CD1c-positive myeloid dendritic cell (primary cell): ENCODE data around the gene PIN1.

Experiments used
- DNase-seq: peaks from one replicate; pipeline ENCODE4 v3.0.0-alpha.2; 2016; ENCODE audit errors: extremely low spot score

Gene PIN1

DNA sequence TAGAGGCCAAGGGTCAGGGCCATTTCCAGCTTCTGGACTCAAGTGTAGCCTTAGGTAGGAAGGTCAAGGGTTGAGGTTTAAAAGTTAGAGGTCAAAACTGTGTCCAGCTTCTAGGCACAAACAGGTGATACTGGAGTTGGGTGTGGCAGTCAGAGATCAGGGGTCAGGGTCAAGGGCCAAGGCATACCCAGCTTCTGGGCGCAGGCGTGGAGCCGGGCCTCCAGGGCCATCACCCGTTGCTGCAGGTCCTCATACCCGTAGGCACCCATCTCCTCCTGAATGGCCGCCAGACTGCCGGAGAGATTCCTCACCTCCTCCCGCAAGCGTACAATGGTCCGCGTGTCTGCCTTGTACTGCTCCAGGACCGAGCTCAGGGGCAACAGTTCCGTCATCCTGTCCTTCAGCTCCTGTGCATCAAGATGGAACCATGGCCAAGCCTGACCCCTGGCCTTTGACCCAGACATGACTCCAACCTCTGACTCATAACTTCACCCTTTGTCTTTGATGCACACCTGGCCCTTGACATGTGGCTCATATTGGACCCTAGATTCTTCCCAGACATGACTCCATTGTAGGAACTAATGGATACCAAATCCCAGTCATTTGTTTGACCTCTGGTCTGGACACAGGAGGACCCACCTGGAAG is 22.1 kb downstream of the PIN1 start:
- DNase-seq: no peak

DNA sequence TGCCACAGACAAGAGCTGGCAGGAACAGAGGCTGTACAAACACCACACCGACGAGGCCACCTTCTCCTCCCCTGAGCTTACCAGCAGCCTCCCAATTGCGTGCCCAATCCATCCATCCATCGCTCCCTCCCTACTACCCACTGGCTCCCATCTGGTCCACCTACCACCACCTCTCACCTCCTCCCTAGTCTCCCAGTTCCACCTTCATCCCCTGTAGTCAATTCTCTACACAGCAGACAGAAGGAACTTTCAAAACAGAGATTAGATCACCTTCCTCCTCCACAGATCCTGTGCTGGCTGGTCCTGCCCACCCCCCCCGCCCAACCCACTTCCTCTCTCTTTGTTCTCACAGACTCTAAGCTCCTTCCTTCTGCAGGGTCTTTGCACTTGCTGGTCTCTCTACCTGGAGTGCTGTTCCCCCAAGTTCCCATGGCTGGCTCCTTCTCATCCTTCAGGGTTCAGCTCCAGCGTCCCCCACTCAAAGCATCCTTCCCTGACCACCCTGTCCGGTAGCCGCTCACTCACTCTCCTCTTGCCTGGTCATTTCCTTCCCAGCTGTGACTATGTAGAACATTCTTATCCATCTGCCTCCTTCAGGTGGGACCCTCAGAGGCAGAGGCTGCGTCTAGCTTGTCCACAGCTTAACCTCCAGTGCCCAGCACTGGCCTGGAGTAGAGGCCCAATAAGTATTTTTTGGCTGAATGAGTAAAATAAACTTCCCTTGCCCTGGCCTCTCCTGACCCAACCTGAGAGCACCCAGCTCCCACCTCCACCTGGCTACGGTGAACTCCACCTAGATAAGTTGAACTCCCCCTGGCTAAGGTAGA is 23.0 kb downstream of the PIN1 start:
- DNase-seq: peak; percentile 11

DNA sequence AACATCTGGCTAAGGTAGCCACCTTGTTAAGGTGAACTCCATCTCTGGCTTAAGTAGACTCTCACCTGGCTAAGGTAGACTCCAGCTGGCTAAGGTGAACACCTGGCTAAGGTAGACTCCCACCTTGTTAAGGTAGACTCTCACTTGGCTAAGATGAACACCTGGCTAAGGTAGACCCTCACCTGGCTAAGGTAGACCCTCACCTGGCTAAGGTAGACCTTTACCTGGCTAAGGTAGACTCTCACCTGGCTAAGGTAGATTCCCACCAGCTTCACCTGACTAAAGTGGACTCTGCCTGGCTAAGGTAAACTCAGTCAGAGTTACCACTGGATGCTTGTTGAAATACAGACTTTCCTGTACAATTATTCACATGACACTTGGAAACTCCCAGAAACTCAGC is 23.6 kb downstream of the PIN1 start:
- DNase-seq: no peak

DNA sequence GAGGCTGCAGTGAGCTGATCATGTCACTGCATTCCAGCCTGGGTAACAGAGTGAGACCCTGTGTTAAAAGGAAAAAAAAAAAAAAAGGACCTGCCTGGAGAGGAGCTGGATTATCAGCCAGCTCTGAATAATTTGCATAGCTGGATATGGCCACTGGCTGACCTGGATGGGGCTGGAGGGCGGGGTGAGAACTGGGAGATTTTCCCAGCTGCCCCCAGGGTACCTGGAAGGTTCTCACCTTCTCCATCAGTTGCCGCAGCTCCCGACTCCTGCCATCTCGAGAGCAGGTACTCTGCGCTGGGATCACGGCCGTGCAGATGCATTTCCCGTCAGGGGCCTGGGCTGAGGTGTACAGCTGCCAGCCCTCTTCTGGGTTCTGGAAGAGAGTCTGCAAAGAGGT is 25.3 kb downstream of the PIN1 start:
- no peak for DNase-seq

DNA sequence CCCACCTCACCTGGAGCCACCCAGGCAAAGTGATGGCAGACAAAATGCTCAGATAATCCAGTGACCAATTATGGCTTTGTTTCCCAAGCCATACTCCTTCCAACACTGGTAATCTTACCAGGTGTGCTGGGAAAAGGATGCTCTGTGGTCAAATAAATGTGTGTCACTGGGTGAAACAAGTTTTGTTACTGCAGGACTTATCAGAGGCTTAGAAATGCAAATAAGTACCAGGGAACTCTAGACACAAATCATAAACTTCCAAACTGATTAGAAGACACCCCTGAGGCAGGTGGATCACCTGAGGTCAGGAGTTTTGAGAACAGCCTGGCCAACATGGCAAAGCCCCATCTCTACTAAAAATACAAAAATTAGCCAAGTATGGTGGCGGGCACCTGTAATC is 26.4 kb downstream of the PIN1 start:
- DNase-seq: no peak

DNA sequence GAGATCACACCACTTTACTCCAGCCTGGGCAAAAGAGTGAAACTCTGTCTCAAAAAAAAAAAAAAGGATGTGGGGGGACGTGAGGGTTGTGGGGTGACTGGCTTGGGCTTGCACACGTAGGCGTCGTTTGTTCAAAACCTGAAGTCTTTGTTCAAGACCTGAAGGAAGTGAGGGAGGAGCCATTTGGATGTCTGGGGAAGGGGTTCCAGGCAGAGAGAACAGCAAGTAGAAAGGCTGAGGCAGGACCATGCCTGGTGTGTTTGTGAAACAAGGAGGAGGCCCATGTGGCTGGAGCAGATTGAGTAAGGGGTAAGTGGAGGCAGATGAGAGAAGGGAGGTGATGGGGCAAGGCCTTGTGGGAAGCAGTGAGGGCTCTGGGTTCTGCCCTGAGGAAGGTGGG is 27.8 kb downstream of the PIN1 start:
- DNase-seq: no peak

DNA sequence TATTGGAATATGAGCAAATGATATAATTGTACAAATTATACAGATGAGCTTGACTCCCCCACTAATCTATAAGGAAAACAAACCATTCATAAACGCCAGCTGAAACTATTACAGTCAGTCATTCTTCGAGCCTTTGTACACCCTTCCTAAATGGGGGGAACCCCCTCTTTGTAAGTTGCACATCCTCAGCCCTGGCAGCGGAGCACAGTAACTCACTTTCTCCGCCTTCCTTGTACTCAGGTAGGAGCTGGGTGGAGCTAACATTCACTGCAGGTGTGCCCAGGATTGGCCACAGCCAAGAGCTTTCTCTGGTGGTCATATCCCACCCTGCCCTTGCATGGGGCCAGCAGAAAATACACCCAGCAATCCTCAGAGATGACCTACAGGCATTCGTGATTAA is 28.6 kb downstream of the PIN1 start:
- no peak for DNase-seq

DNA sequence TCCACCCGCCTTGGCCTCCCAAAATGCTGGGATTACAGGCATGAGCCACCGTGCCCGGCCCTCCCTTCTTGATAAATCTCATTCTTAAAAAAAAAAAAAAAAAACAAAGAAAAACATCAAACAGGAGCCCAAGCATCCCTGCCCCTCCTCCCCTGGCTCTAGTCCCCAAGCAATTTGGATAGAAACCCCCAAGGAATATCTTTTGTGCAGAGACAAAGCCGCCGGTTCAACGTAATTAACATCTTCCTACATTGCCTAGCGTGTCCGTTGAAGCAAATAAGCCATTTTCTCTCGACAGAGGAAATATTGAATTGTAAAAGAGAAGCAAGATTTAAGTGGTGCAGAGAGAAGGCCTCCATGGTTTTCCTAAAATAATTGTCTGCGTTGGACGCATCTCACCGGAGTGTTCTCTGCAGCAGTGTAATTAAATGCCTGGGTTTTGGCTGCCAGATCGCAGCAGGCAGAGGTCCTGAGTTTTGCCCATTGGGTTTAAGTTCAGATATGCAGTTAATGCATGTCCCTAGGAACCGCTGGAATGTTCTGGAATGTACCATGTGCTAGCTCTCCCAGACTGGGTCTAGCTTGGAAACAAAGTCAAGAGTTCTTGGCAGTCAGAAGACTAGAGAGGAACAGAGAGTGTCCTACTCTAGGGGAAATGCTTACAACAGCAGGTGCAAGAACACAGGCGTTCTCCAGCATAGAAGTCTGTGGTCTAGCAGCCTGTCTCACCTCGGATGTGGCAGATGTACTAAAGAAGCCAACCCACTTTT is 30.8 kb downstream of the PIN1 start:
- DNase-seq: peak; percentile 15

DNA sequence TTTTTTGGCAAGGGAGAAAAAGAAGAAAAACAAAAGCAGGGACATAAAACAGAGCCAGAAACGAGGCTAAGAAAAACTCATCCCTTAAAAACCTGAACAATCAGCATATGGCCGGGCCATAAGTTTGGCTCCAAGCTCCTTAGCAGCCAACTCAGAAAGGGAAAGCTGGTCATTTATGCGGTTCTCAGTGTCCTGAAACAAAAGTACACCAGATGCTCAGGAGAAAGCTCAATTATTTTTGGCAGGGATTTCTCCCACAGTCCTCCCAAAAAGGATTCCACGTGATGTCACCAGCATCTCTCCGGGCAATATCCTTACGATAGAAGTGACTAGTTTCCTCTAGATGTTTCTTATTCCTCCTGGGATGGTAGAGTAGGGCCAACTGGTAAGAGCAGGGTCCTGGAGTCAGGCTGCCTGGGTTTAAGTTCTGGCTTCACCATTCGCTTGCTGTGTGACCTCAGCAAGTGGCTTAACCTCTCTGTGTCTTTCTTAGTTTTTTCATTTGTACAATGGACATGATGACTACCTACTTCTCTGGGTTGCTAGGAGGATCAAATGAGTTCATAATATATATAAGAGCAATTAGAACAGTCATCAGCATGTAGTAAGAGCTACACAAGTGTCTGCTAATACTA is 34.0 kb downstream of the PIN1 start:
- DNase-seq: no peak

DNA sequence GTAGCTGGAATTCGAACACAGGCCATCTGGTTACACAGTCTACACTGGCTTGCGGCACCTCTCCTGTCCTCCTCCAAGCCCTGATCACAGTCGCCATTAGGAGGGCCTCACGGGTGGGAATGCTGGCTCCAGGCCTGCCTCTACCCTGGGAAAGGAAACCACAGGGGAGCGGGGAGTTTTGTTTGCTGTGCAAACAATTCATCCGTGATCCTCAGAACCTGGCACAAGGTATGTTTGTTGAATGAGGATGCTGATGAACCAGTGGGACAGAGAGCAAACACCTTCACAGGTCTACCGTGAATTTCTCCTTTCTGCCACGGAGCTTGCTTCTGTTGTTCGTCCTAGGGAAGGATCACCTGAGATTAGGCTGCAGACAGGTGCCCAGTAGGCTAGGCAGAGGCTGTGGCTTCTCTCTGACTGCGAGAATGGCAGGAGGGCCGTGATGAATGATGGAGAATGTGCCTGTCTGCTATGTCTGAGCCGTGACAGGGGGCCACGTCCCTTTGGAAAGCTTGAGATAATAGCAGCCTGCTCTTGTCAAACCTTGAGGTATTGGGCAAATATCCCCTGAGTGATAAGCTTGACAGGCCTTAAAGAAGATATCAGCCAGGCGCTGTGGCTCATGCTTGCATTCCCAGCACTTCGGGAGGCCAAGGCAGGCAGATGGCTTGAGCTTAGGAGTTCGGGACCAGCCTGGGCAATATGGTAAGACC is 36.7 kb downstream of the PIN1 start:
- no peak for DNase-seq

DNA sequence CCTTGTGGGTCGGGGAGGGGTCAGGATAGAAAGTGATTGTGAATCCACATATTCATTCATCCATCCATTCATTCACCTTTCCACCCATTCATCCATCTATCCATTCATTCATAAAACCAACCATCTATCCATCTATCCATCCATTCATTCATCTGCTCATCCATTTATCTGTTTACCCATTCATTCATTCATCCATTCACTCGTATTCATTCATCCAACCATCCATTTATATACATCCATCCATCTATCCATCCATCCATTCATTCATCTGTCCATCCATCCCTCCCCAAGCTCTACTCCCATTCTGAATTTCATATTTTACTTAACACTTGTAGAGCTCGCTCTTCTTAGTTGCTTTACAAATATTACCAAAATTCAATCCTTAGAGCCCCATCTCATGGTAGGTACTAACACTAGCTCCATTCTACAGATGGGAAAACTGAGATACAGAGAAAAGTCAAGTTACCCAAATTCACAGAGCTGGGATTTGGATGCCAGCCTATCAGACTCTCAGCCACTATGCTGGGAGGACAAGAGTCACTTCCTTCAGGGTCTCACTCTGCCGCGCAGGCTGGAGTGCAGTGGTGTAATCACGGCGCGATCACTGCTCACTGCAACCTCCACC is 37.6 kb downstream of the PIN1 start:
- DNase-seq: no peak

DNA sequence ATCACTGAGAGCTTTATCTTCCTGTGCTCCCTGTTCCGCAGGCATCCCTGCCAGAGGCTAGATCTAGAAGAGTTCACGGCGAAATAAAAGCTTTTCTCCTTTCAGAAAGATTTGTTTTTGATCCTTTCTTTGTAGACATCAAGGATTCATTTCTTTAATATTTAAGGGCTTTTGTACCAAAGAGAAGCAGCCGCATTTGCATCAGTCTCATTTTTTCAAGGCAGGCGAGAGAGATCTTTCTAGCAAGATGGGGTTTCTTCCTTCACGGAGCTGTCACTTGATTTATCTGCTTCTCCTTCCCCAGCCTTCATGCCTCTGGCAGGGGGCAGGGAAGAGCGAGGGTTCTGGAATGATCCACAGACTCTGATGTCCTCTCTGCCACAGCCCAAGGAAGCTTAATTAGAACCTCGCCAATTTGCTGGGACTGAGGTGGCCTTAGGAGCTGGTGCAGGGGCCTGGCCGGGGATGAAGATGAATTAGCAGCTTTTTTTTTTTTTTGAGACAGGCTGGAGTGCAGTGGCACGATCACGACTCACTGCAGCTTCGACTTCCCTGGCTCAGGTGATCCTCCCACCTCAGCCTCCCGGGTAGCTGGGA is 40.0 kb downstream of the PIN1 start:
- no peak for DNase-seq

DNA sequence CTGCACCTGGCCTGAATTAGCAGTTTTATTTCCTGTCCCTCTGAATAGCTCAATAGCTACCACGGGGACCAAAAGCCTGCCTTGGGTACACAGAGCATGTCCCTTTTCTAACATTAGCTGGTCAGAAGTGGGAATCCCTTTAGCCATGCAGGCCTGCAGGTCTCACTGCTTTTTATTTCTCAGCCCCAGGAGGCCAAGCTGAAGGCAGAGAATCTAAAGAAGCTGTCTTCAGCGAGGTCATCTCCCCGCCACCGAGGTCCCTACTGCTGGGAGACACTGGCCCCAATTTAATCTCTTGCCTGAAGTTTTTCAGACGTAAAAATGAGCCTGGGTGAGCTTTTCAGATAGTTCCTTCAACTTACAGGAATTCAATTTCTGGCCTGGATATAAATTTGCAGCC is 40.7 kb downstream of the PIN1 start:
- DNase-seq: no peak

DNA sequence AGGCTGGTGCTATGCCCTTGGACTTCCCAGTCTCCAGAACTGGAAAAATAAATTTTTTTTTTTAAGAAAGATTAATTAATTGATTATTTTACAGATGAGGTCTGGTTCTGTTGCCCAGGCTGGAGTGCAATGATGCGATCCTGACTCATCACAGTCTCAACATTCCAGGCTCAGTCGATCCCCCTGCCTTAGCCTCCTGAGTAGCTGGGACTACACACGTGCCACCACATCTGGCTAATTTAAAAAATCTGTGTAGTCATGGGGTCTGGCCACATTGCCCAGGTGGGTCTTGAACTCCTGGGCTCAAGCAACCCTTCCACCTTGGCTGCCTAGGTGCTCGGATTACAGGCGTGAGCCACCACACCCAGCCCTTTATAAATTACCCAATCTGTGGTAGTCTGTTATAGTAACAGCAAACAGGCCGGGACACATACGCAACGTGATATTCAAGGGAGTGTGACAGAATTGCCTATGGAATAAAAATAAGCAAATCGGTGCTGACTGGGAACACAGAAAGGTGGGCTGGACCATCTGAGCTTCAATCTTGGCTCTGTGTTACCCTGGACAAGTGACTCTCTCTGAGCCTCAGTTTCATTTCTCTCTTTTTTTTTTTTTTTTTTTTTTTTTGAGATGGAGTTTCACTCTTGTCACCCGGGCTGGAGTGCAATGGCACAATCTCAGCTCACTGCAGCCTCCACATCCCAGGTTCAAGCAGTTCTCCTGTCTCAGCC is 42.8 kb downstream of the PIN1 start:
- DNase-seq: no peak

DNA sequence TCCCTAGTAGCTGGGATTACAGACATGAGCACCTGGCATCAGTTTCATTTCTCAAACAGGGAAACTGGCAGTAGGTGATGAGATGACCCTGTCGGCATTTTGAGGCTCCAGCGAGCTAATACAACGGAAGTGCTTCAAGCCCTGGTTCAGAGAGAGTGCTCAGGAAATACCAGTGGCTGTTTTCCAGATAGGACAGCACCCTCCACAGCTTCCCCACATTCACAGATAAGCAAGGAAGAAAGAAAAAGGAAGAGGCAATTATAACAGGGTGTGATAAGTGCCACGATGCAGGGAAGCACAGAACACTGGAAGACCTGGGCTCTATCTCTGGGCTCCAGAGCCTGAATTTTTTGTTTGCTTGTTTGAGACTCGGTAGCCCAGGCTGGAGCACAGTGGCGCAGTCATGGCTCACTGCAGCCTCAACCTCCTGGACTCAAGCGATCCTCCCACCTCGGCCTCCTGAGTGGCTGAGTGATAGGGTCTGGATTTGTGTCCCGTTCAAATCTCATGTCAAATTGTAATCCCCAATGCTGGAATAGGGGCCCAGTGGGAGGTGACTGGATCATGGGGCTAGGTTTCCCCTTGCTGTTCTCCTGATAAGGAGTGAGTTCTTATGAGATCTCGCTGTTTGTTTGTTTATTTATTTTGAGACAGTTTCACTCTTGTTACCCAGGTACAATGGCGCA is 43.5 kb downstream of the PIN1 start:
- DNase-seq: no peak

DNA sequence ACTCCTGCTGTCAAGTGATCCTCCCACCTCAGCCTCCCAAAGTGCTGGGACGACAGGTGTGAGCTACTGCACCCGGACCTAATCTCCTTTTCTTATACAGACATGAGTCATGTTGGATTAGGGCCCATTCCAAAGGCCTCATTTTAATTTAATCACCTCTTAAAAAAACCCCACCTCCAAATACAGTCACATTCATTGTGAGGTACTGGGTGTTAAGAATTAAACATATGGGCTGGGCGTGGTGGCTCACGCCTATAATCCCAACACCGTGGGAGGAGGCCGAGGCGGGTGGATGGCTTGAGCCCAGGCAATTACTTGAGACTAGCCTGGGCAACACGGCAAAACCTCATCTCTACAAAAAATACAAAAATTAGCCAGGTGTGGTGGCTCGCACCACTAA is 46.6 kb downstream of the PIN1 start:
- DNase-seq: no peak

DNA sequence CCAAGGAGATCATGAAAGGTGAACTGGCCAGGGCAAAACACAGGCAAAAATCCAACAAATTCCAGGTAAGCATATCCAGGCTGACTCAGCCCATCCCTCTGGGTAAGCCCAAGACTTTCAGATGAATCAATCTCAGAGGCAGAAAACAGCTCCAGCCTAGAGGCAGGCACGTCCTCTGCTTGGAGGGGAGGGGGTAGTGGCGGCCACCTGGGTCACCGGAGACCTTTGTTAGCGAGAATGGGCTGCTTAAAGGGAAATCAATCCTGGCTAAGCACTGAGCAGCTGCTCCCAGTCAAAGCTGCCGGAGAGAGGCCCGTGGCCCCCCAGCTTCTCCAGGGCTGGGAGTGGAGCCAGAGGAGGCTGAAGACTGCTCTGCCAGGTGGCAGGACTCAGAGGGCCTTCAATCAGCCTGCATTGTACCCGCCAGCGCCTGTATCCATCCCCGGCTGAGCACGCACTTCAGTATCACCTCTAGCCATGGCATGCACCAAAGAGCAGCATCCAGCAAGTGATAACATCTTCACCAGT is 48.2 kb downstream of the PIN1 start:
- DNase-seq: no peak

DNA sequence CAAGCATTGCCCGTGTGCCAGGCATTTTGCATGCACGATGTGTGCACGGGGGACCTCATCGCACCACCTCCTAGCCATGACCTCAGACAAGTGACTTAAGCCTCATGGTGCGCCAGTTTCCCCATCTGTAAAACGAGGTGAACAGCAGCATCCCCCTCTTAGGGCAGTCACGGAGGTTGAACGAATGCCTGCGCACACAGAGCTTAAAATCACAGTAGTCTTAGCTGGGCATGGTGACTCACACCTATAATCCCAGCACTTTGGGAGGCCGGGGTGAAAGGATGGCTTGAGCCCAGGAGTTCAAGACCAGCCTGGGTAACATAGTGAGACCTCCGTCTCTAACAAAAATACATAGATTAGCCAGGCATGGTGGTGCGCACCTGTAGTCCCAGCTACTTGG is 48.6 kb downstream of the PIN1 start:
- DNase-seq: no peak

DNA sequence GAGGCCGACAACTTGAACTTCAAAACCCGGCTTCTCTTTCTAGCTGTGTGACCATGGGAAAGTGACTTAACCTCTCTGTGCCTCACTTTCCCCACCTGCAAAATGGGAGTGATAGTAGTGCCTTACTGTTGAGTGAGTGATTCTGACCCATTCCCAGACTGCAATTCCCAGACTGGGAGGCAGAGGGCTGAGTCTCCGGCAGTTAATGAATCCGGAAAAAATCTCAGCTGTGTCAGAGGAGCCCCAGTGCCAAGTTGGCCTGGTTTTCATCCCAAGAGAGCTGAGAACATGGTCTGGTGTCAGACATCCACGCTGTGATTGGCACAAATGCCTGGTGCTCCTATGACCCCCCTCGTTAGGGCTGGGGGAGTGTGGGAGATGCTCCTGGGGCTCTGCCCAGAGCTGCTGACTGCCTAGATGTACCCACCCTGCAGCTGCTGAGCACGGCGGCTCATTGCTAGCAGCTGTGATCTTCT is 50.0 kb downstream of the PIN1 start:
- no peak for DNase-seq
